ENCODE measurements around the gene STS.
"Not testable (repeated sequence)": the region's sequence is repeated elsewhere in the genome, so short reads cannot be mapped to it uniquely, and the experiment has no call there.

Gene STS

DNA sequence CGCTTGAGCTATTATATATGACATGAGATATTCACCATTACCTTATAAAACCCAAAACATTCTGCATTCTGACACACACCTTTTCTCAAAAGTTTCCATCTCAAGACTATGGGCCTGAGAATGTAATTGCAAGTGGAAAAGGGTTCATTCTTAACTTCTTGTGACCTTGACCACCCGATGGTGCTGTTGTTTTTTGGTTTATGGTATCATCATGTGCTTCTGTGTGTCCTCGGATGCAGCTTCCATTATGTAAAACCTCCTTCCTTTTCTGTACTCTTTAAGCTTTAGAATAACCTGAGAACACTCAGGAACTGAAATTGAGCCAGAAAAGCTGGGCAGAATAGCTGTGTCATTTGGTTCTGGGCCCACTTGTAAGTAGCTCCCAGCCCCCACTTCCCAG is 16.7 kb downstream of the STS start:
- TF ChIP-seq, protein P1, sequence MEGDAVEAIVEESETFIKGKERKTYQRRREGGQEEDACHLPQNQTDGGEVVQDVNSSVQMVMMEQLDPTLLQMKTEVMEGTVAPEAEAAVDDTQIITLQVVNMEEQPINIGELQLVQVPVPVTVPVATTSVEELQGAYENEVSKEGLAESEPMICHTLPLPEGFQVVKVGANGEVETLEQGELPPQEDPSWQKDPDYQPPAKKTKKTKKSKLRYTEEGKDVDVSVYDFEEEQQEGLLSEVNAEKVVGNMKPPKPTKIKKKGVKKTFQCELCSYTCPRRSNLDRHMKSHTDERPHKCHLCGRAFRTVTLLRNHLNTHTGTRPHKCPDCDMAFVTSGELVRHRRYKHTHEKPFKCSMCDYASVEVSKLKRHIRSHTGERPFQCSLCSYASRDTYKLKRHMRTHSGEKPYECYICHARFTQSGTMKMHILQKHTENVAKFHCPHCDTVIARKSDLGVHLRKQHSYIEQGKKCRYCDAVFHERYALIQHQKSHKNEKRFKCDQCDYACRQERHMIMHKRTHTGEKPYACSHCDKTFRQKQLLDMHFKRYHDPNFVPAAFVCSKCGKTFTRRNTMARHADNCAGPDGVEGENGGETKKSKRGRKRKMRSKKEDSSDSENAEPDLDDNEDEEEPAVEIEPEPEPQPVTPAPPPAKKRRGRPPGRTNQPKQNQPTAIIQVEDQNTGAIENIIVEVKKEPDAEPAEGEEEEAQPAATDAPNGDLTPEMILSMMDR (conservative IDR thresholded peaks at IDR 0.05; ENCODE audit: low read depth) = no peak
- POLR2A ChIA-PET (ENCODE audit: low non-redundant PET) = no interaction called here
- DNase-seq (ENCODE audit: low spot score) = no peak
- H3K27ac ChIP-seq = no peak overlapping the region
- CTCF ChIA-PET = interaction anchor here (0.6 kb wide), 1 partner anchor 422 kb away, joined by 4 read pairs; no protein-coding TSS in a partner anchor

DNA sequence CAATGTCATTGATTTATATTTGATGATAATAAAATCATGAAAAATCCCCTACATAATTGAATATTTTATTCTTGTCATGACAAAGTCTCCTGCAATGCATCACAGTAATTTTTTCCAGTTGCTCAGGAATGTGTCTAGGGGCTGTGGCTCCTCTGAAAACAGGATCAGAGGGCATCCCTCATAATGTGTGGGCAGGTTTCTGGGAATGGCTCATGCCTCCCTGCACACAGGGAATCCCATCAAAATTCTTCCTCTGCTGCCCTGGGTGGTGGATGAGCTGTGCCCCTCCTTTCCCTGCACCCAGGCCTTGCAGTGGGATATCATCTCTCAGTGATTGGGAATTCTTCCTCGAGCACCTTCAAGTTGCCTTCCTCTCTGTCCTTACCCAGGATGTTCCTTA is 20.9 kb downstream of the STS start:
- POLR2A ChIA-PET (ENCODE audit: low non-redundant PET) = no interaction called here
- no peak overlapping the region for H3K27ac ChIP-seq
- no peak for DNase-seq (ENCODE audit: low spot score)
- TF ChIP-seq, protein P1 (conservative IDR thresholded peaks at IDR 0.05; ENCODE audit: low read depth) = no peak
- CTCF ChIA-PET = no interaction called here

DNA sequence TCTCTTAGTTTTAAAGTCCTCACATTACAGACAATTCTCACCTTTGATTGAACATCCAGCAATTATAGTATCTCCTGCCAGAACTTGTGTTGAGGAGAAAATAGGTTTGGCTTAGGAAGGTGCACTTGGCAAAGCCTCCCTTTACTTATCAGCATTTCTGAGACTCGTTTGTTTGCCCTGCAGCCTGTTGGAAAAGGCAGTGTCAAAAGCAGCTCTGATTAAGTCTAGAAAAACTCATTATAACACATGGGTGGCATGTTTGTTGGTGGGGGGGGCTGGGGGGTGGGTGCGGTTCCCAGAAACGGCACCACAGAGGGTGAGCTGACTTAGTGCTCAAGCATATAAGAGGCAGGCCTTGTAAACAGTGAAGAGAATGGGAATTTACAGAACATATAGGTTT is 22.1 kb downstream of the STS start:
- TF ChIP-seq, protein P1 (conservative IDR thresholded peaks at IDR 0.05; ENCODE audit: low read depth) = no peak
- POLR2A ChIA-PET (ENCODE audit: low non-redundant PET) = no interaction called here
- CTCF ChIA-PET = no interaction called here
- no peak for DNase-seq (ENCODE audit: low spot score)
- H3K27ac ChIP-seq = no peak overlapping the region

DNA sequence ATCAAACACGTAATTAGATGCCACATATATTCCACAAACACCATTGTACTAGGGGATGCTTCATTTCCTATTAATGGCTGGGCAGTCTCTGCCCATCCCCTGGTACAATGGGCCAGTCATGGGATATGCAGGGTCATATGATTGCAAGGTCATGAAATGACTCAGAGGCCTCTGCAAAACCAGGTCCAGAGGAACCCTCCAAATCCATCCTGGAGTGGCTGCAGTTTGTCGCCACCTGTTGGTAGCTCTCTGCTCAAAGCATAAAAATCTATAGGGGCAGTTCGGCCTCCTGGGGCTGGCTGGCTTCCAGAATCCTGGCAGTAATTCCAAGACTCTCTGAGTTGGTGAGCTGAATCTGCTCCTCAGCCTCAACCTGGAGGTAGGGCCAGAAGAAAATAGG is 23.4 kb downstream of the STS start:
- DNase-seq (ENCODE audit: low spot score) = no peak
- H3K27ac ChIP-seq = no peak overlapping the region
- TF ChIP-seq, protein P1 (conservative IDR thresholded peaks at IDR 0.05; ENCODE audit: low read depth) = no peak
- ChIA-PET POLR2A (ENCODE audit: low non-redundant PET) (no interaction called here), CTCF (no interaction called here)

DNA sequence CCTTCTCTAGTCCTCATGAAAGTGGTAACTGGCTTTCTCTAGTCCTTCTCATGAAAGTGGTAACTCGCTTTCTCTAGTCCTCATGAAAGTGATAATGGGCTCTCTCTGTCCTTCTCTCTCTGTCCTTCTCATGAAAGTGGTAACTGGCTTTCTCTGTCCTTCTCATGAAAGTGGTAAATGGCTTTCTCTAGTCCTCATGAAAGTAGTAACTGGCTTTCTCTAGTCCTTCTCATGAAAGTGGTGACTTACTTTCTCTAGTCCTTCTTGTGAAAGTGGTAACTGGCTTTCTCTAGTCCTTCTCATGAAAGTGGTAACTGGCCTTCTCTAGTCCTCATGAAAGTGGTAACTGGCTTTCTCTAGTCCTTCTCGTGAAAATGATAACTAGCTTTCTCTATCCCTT is 31.3 kb downstream of the STS start:
- H3K27ac ChIP-seq; DNase-seq (ENCODE audit: low spot score); POLR2A ChIA-PET (ENCODE audit: low non-redundant PET); CTCF ChIA-PET: not testable (repeated sequence)

DNA sequence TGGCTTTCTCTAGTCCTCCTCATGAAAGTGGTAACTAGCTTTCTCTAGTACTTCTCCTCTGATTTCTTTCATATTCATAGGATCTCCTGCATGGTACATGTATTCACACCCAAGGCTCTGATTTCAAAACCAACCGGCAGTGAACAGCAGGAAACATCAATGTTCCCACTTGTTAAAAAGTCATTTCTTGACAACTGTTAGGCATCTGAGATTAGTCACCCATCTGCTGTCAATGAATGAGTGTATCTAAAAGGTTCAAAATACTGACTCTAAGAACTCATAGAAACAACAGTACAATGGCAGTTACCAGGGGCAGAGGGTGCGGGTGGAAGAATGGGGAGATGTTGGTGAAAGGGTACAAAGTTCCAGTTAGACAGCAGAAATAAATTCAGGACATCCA is 31.9 kb downstream of the STS start:
- ChIA-PET POLR2A (ENCODE audit: low non-redundant PET) (no interaction called here), CTCF (no interaction called here)
- H3K27ac ChIP-seq = no peak overlapping the region
- TF ChIP-seq, protein P1 (conservative IDR thresholded peaks at IDR 0.05; ENCODE audit: low read depth) = no peak
- DNase-seq (ENCODE audit: low spot score) = no peak

DNA sequence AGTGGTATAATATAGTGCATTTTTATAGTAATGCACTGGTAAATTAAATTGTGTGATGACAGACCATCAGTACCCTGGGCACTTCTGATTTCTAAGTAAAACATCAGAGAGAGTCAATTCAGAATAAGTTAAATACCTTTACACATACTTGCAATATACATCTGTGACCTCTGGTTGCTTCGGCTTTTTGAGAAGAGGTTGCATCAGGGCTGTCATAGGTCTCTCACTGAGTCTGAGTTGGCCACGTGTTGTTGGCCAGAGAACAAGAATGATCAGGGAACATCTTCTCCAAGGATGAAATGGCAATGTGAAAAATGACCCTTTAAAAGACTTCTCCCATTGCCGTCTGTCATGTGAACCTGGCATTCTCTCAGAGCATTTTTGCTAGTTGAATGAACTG is 37.3 kb downstream of the STS start:
- no peak for DNase-seq (ENCODE audit: low spot score)
- ChIA-PET POLR2A (ENCODE audit: low non-redundant PET) (no interaction called here), CTCF (no interaction called here)
- H3K27ac ChIP-seq = no peak overlapping the region
- TF ChIP-seq, protein P1 (conservative IDR thresholded peaks at IDR 0.05; ENCODE audit: low read depth) = no peak

All from RWPE1 (cell line).